Prostate gland (tissue), 2 donors: ENCODE measurements around the gene PKNOX2.

Source experiments
- POLR2A ChIP-seq: fragments of 450-650 bp; IDR thresholded peaks from one replicate; pipeline ENCODE4 v1.6.1; 2016; ENCODE audit warnings: antibody characterized with exemption, mild to moderate bottlenecking
- TF ChIP-seq, protein P1 (sequence below), 4 experiments: fragments of 200-600 bp in 2 of 4; fragments of 450-650 bp in 2 of 4; sonication (generic) in 2 of 4; IDR thresholded peaks; 1 replicate in 3 of 4; 2 replicates in 1 of 4; pipeline ENCODE4 v1.5.1; 2016 to 2019; ENCODE audit warnings: antibody characterized with exemption in 4 of 4, mild to moderate bottlenecking in 2 of 4, moderate library complexity in 2 of 4

- TF ChIP-seq, protein P1, sequence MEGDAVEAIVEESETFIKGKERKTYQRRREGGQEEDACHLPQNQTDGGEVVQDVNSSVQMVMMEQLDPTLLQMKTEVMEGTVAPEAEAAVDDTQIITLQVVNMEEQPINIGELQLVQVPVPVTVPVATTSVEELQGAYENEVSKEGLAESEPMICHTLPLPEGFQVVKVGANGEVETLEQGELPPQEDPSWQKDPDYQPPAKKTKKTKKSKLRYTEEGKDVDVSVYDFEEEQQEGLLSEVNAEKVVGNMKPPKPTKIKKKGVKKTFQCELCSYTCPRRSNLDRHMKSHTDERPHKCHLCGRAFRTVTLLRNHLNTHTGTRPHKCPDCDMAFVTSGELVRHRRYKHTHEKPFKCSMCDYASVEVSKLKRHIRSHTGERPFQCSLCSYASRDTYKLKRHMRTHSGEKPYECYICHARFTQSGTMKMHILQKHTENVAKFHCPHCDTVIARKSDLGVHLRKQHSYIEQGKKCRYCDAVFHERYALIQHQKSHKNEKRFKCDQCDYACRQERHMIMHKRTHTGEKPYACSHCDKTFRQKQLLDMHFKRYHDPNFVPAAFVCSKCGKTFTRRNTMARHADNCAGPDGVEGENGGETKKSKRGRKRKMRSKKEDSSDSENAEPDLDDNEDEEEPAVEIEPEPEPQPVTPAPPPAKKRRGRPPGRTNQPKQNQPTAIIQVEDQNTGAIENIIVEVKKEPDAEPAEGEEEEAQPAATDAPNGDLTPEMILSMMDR (IDR thresholded peaks at IDR 0.05) = no peak
- no peak for TF ChIP-seq POLR2A
These were observed 178.7 kb downstream of the PKNOX2 start for GRCh38 chr11:125343086-125343717.
